Middle frontal gyrus (tissue), 1 donor: ENCODE measurements around the gene ZNG1B.
"Not testable (repeated sequence)": the region's sequence is repeated elsewhere in the genome, so short reads cannot be mapped to it uniquely, and the experiment has no call there.

Experiments
- DNase-seq: peaks from one replicate; pipeline ENCODE4 v3.0.0-alpha.2; 2015; ENCODE audit warnings: low spot score; ENCODE audit errors: extremely low spot score

ZNG1B gene

DNA sequence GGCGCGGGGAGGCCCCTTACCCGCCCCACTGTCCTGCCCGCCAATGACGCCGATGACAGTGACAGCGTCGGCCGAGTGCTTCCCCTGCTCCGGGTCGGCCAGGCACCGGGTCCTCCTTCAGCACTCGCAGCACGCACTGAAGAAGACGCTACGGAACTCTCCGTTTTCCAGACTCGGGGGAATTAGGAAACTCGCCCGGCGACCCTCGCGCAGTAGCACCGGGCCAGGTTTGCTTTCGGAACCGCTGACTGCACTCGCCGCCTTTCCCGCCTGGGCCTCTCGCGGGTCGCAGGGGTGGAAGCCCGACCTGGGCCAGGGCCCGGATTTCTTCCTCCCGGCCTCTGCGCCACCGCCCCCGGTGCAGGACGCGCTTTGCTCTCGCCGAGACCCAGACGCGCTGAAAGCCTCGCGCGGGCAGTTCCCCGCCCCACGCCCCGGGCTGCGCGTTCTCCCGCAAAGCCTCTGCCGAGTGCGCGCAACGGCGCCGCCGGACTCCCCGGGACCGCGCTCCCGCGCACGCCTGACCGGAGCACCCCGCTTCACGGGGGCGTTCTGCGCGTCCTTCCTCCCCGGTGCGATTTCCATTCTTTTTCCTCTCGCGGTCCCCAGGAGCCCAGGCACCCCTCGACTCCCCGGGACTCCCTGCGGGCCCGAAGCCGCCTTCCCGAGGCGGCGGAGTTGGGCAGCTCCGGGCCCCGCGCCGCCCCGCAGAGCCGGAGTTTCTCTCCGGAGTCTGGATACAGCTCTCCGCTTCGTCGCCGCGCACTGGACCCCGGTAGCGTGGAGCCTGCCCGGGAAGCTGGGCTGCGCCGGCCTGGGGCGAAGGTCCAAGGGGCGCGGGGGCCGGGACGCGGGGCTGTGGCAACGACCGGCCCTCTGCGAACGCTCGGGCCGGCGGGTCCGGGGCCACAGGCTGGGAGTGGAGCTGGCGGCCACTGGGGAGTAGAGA, 65.9 kb downstream of the ZNG1B start:
- not testable (repeated sequence) for DNase-seq

DNA sequence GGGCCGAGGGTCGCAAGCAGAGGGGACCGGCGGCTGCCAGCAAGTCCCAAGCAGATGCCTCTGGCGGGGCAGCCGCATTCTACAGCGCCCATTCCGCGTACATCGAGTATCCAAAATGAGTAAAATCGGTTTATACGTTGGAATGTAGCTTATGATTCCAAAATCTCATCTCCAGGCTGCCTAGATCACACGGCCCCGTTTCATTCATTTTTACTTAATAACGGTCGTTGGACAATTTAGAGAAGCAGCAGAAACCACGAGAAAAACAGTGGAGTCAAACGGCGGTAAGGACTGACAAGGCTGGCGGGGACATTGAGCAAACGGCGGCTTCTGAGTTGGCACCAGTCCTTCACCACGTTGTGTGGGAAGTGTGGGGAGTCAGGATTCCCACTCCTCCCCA, 66.6 kb downstream of the ZNG1B start:
- not testable (repeated sequence) for DNase-seq

DNA sequence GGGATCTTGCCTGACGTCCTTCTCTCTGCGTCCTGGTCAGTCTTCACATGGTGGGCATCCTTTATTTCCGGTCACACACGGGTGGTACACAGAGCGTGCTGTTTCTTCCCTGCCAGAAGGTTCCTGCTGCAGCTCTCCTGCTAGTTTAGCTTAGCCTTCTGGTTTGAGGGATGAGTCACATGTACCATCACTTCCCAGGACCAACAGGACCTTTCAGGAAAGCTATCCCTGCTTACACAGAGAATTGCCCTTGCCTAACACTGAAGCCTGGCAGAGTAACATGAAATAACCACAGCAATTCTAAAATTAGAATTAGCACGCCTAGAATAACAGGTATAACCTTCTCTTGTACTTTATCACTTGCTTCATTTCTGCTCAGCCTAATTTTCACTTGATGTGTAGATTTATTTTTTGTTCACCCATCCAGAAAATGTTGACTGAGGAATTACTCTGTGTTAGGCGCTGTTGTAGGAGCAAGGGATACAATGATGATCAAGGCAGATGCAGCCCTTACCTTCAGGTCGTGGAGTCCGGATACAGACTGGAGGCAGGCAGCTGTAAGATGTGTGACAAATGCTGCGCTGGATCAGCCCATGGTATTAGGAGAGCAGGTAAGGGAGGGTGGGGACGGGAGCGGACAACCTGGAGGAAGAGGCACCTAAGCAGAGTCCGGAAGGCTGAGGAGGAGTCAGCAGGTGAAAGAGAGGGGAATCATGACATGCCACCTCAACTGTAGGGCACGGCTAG, 70.1 kb downstream of the ZNG1B start:
- not testable (repeated sequence) for DNase-seq

DNA sequence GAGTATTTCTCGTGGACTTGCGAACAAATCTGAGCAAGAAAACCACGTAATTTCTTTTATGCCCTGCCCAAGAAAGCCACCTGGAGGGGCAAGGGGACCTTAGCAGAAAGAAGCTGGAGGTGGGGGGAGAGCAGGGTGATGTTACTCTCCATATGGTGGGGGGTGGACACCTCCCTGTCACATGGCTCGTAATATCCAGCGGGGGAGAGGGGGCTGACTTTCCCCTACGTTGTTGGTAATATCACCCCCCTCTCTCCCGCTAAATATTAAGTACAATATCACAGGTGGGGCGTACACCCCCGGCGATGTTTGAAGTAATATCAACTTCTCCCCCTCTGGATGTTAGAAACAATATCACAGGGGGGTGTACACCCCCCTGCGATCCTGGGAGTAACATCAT, 70.7 kb downstream of the ZNG1B start:
- not testable (repeated sequence) for DNase-seq

DNA sequence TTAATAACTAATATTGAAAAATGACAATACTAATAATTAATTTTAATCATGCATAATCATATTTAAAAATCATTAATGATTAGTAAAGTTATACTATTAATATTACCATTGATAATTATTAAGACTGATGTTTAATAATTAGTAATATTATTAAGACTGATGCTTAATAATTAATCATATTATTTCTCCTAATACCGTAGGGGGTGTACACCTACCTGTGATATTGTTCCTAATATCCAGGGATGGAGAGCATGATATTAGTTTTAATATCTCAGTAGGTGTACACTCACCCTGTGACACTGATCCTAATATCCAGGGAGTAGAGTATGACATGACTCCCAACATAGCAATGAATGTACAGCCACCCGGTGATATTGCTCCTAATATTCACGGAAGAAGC, 73.4 kb downstream of the ZNG1B start:
- not testable (repeated sequence) for DNase-seq

DNA sequence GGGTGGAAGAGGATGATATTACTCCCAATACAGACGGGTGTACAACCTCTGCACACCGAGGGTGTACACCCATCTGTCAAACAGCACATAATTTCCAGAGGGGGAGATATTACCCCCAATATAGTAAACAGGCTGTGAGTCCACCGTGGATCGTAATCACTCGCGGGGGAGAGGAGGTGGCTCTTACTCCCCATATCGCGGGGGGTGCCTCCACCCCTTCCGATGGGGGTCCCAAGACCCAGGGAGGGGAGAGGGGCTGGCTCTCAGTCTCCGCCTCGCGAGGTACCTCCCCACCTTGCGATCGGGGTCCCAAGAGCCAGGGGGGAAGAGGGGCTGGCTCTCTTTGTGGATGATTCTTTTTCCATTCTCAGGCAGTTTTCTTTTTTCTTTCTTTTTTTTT, 74.4 kb downstream of the ZNG1B start:
- DNase-seq = not testable (repeated sequence)

DNA sequence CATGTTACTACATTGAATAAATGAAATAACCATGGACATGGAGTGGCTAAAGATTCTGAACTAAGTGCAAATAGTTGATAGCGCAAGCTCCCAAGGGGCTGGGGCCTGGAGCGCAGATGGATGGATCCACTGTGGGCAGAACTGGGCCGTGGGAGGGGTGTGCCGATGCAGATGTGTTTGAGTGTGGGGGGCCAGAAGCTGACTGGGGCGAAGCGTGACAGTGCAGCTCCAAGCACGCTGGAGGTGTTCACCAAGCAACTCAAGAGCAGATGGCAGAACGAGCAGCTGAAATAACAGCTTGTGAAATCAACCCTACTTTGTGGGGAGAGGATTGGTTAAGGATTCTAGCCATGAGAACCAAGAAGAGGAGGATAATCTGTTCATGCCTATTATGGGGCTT, 78.0 kb downstream of the ZNG1B start:
- not testable (repeated sequence) for DNase-seq

DNA sequence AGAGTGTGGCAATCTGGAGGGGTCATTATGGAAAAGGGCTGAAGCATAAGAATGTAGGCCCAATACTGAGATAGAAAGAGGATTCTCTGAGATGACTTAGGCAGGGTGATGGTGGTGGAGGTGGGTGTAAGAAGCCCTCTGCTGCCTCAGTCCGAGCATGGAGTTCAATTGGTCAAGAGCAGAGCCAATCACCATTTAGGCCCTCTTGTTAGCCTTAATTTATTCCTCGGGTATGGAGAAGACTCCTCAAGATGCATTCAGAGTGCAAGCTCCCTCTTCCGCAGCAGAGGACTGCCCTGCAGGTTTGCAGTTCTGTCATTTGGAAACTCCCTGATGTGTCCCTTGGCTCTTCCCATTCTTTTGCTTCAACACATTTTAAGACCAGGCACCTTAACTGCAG, 78.5 kb downstream of the ZNG1B start:
- not testable (repeated sequence) for DNase-seq

DNA sequence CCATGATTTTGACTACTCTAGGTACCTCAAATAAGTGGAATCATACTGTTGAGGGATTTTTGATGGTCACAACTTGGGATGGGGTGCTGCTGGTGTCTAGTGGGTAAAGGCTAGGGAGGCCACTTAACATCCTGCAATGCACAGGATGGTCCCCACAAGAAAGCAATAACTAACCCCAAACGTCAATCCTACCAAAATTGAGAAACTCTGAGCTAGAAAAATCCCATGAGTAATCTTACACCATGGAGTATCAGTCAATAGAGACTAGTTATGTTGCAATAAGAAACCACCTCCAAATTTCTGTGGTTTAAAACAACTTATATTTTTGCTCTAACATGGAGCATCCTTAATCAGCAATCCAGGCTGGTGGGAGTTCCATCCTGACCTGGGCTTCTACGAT, 79.5 kb downstream of the ZNG1B start:
- not testable (repeated sequence) for DNase-seq

DNA sequence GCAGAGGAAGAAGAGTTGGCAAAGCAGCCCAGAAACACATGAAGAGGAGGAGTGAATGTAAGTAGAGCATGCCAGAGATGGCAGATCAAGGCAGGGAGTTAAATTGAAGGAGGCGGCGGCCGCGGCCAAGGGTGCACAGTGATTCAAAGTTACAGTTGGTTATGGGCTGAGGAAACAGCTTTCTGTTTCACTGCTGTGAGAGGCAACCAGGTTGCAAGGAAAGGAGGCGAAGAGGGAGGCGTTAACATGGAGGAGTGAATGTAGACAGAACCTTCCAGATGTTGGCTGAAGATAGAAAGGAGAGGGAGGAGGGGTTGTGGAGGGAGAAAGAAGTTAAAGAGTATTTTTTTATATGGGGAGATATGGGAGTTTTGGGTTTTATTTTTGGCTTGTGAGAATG, 83.3 kb downstream of the ZNG1B start:
- not testable (repeated sequence) for DNase-seq

DNA sequence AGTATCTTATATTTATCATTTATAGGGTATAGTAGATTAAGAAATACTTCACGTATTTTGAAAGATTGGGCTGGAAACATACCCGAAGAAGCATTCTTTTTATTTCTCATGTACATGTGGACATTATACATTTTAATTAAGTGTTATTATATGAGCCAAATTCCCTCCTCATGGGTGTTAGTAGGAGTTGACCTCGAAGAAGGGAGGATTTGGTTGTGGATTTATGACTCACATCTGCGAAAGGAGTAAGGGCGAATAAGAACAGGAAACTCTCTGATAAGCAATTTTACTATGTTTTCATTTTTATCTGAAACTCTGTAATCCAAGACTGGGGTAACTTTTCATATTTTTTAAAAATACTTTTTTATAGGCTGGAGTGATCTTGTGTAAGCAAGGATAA, 84.0 kb downstream of the ZNG1B start:
- DNase-seq = not testable (repeated sequence)

DNA sequence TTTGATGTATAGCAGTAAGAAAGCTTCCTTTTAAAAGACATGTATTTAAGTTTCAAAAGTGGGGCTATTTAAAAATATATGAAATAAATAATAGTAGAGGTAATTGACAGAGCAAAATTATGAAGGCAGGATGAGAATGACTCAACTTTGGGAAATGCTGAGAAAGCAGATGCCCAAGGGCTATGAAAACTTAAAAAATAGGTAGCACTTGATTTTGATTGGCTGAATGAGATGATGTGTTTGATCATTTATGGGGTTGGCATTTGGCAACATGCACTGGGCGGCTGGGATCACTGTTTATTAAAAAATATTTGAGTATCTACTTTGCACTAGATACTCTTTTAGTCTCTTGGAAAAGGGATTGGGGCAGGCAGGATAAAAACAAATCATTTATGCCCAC, 87.5 kb downstream of the ZNG1B start:
- DNase-seq = not testable (repeated sequence)

DNA sequence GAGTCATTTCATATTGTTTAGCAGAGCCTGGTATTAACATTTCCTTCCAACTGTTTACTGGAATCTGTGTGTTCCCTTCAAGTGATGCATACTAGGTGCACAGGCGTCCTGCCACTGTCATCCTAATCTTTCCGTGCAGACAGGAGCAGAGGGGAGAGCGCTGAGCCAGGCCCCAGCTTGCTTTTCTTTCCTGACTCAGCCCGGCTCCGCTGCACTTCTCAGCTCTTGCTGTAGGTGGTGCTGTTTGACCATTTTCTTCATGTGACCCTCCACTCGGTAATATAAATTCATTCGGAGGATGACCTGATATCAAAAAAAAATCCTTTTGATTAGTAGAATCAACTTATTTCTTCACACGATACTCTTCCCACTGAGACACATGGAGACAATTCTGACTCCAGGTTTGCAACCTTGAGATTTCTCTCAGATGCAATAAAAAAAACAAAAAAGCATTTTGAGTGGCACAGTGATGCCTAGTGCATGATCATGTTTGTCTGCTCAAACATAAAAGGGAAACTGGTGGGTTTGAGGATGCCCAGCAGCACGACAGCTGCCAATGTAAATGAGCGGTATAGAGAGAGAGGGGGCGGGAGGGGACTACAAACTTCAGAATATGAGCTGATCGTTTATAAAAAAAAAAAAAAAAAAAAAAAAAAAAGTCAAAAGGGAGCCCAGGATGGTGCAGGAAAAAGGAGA, 90.0 kb downstream of the ZNG1B start:
- not testable (repeated sequence) for DNase-seq

DNA sequence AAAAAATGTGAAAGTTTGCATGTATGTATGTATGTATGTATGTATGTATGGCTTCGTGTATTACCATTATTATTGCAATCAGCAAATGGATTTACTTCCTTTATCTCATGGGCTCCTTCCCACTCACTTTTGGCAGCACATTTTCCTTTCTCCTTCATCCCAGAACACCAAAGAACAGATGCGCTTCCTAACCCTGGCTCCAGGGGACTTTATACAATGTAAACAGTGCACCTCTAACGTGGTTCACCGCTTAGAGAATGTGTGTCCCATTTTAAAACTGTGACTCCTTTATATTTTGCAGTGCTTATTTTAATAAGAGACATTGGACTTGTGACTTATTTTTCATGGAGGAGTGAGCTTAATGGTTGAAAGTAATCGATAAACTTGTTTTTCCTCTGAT, 90.6 kb downstream of the ZNG1B start:
- DNase-seq = not testable (repeated sequence)

DNA sequence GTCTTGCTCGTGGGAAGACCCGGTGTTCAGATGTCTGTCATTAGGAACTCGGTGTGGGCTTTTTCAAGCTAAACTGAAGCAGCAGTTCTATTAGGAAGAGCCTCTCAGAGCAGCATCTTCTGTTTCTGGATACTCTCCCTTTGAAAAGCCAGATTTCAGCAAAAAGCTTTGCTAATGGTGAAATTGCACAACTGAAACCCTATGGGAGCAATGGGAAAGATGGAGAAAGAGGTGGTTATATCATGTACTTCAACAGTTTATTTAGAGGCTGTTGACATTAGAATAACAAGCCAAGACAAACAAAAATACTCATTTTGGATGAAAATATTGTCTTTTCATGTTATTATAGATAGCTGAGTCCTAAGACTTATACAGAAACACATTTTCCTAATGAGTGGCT, 91.4 kb downstream of the ZNG1B start:
- DNase-seq = not testable (repeated sequence)

DNA sequence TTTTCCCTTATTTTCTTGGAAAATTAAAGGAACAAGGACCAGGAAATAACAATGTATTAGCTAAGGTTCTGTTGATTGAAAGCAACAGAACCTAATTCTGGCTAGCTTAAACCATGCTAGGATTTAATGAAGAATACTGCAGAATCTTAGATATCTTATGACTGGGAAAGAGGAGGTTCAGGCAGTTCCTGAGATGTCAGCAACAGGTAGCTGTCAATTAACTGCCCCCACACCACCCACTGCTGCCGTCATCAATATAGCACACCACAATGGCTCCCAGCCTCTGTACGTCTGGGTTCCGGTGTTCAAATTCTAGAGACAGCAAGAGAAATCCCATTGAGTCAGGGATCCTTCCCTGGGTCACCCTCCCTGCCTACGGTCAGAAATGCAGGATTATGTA, 95.5 kb downstream of the ZNG1B start:
- DNase-seq = not testable (repeated sequence)

DNA sequence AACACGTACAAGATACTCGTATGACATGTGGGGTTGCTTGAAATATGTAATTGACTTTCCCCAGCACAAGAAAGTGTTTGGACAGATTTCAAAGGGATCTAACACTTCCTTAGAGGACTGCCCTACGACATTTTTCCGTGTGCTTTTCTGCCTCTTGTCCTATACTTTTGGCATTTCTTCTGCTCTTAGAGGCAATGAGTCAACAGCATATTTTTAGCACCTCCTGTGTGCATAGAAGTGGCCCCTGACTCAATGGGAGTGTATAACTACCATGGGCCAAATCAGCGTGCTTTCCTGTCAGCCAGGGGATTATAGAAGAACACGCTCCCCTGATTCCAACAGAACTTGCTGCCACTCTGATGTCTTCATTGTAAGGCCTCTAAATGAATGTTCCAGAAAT, 99.1 kb downstream of the ZNG1B start:
- DNase-seq = not testable (repeated sequence)

DNA sequence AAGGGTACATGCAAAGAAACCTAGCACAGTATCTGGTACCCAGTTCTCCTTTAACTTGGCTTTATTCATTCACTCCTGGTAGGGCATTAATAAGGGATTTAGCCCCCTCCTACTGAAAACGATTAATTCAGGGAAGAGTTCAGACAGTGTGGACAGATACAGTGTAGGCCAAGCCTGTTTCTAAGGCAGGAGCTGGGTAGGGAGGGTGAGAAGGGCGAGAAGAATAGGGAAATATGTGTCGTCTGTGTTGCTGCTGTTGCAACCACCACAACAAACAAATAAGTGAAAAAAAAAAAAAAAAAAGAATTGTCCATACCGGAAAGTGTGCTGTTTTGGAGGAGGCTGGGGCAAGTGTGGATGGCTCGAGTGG, 103.3 kb downstream of the ZNG1B start:
- not testable (repeated sequence) for DNase-seq

DNA sequence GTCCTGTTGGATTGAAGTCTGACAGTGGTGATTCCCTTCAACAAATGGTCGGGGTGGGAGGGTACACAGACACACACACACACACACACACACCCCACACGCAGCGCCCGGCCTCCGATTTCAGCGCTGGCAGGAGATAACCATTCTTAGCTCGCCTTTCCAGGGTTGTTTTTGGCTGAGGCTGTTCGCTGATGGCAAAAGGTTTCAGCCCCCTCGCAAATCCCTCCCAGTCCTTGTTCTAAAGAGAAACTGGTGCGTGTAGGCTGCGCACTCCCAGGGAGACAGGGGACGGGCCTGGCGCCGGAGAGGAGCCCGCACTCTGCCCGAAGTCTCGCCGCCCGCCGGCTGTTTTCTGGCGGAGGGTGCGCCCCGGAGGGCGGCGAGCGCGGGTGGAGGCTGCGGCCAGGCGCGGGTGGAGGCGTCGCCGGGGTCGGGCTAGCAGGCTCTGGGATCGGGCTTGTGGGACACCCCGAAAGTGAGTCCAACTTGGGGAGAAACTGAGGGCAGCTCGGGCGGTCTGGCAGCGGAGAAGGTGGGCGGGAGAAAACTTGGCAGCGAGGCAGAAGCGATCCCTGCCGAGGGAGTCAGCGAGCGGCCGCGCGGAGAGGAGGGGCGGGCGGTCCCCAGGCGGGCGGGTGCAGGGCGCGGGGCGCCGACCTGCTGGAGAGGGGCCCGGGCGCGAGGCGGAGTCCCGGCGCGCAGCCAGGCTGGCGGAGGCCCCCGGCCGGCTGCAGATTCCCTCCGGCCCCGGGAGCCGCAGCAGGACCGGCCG, 103.9 kb downstream of the ZNG1B start:
- not testable (repeated sequence) for DNase-seq

DNA sequence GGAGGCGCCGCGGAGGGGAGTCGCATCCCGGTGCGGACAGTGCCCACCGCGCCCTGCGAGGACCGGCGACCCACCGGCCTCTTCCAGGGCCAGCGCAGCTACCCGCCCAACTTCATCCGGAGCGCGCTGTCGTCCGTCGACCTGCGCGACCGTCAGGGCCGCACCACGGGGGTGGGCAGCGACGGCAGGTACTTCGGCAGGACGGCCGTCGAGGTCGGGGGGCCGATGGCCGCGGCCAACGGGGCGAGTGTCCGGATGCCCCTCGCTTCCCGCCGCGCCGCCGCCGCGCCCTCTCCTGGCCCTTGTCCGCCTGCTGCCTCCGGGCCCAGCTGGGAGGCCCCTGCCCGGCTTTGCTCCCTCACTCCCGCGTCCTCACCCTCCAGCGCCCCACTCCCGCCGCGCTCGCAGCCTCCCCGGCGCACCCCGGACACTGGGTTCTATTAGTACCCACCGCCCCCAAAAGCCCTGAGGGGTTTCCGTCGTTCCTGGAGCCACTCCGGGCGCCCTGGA, 104.5 kb downstream of the ZNG1B start:
- DNase-seq = not testable (repeated sequence)

DNA sequence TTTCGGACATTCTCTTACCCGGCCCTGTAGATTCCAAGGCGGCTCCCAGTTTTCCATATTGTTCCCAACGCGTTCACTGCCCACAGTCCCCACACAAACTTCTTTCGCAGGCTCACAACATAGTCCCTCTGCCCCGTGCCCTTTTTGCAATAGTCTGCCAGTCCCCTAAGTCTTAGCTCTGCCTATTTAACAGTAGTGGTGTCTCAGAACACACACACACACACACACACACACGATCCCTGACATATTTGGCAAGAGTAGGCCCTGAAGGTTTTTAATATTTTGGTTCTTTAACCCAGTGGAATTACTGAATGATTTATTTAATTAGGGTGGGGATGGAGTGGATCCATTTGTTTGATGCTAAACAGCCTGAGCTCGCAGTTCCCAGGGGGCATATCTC, 105.0 kb downstream of the ZNG1B start:
- DNase-seq = not testable (repeated sequence)
